HFF-Myc (cell line): ENCODE measurements around the gene HSPD1.

Experiments used
- DNase-seq: peaks from one replicate; pipeline ENCODE4 v3.0.0-alpha.2; 2011; ENCODE audit warnings: low read depth; ENCODE audit errors: extremely low read depth
- H3K4me3 ChIP-seq: replicated peaks from 2 replicates; pipeline ENCODE4 v1.5.1; 2011; ENCODE audit warnings: low read depth, mild to moderate bottlenecking, control low read depth, low read length
- CTCF ChIP-seq: IDR thresholded peaks from 2 replicates; pipeline ENCODE4 v1.5.1; 2012; ENCODE audit warnings: mild to moderate bottlenecking, low read depth, low read length, control low read depth; ENCODE audit errors: missing control alignments

Gene HSPD1

GRCh38 chr2:197506658-197507057 lies 7.0 kb upstream of the HSPD1 start:
- no peak for TF ChIP-seq CTCF
- H3K4me3 ChIP-seq = no peak overlapping the region
- DNase-seq = no peak

- H3K4me3 ChIP-seq = no peak overlapping the region
- DNase-seq = no peak
- TF ChIP-seq CTCF = no peak
Measured at GRCh38 chr2:197504512-197504911, 4.9 kb upstream of the HSPD1 start.

GRCh38 chr2:197504000-197504399 lies 4.4 kb upstream of the HSPD1 start:
- no peak for TF ChIP-seq CTCF
- no peak overlapping the region for H3K4me3 ChIP-seq
- no peak for DNase-seq

- TF ChIP-seq CTCF = no peak
- H3K4me3 ChIP-seq = peak overlapping the region; percentile 71
- no peak for DNase-seq
Measured at GRCh38 chr2:197502685-197503084, 3.0 kb upstream of the HSPD1 start.

- H3K4me3 ChIP-seq = peak overlapping the region; percentile 71
- no peak for DNase-seq
- TF ChIP-seq CTCF = no peak
Measured at GRCh38 chr2:197502201-197502600, 2.6 kb upstream of the HSPD1 start.

- TF ChIP-seq CTCF = no peak
- H3K4me3 ChIP-seq = peak overlapping the region; percentile 71
- no peak for DNase-seq
Measured at GRCh38 chr2:197500503-197501131, 977 bp upstream of the HSPD1 start.

- peak overlapping the region; percentile 71 for H3K4me3 ChIP-seq
- TF ChIP-seq CTCF = no peak
- no peak for DNase-seq
Measured at GRCh38 chr2:197498937-197499593, 575 bp downstream of the HSPD1 start.
